ENCODE results near the gene ZNF765.
"Not testable (repeated sequence)": the region's sequence is repeated elsewhere in the genome, so short reads cannot be mapped to it uniquely, and the experiment has no call there.

DNA sequence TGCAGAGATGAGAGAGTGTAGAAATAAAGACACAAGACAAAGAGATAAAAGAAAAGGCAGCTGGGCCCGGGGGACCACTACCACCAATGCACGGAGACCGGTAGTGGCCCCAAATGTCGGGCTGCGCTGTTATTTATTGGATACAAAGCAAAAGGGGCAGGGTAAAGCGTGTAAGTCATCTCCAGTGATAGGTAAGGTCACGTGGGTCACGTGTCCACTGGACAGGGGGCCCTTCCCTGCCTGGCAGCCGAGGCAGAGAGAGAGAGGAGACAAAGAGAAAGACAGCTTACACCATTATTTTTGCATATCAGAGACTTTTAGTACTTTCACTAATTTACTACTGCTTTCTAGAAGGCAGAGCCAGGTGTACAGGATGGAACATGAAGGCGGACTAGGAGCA is 34.9 kb upstream of the ZNF765 start:
- TF ChIP-seq CTCF, POLR2AphosphoS5, POLR2A (IDR thresholded peaks at IDR 0.05): not testable (repeated sequence)
